GM18505 (cell line): Measurements from ENCODE around the gene SYT8.
"Not testable (repeated sequence)": the region's sequence is repeated elsewhere in the genome, so short reads cannot be mapped to it uniquely, and the experiment has no call there.

Experiments
- ATAC-seq: cut with Tn5 transposase; IDR thresholded peaks from one replicate; pipeline ENCODE4 v1.9.1; 2021; ENCODE audit not compliant: unreplicated experiment
- POLR2A ChIP-seq: IDR thresholded peaks from 4 replicates; pipeline ENCODE4 v1.6.1; 2011; ENCODE audit warnings: borderline replicate concordance; ENCODE audit not compliant: insufficient read depth, insufficient read length; ENCODE audit errors: extremely low read depth

SYT8 gene, protein sequence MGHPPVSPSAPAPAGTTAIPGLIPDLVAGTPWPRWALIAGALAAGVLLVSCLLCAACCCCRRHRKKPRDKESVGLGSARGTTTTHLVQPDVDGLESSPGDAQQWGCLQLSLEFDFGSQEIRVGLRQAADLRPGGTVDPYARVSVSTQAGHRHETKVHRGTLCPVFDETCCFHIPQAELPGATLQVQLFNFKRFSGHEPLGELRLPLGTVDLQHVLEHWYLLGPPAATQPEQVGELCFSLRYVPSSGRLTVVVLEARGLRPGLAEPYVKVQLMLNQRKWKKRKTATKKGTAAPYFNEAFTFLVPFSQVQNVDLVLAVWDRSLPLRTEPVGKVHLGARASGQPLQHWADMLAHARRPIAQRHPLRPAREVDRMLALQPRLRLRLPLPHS

GRCh38 chr11:1834779-1835670, at the start of gene SYT8:
Gene SYT8 (plus strand): TSS chr11:1834990. CDS start chr11:1835106, 116 bp downstream.
- no peak for TF ChIP-seq POLR2A
- ATAC-seq = no peak

GRCh38 chr11:1785749-1786413, 48.9 kb upstream of the SYT8 start:
- TF ChIP-seq POLR2A = no peak
- ATAC-seq = no peak

DNA sequence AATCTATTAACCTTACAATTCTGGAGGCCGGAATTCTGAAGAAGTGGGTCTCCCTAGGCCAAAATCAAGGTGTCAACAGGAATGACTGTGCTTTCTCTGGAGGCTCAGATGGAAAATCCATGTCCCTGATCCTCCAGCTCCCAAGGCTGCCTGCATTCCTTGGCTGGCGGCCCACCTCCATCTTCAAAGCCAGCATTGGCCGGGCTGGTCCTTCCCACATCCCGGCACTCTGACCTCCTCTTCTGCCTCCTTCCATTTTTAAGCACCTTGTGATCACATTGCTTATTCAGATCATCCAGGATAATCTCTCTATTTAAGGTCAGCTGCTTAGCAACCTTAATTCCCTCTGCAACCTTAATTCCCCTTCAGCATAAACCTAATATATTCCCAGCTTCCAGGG, 48.3 kb upstream of the SYT8 start:
- no peak for ATAC-seq
- TF ChIP-seq POLR2A = no peak

DNA sequence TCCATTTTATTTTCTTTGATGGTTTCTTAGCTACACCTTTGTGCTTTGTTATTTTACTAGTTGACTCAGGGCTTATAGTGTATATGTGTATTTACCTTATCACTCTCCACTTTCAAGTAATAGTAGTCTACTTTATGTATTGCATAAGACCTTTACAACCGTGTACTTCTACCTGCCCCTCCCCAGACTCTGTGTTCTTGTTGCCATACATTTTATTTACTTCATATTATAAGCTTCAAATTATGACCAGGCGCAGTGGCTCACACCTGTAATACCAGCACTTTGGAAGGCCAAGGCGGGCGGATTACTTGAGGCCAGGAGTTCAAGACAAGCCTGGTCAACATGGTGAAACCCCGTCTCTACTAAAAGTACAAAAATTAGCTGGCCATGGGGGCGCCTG, 42.9 kb upstream of the SYT8 start:
- no peak for TF ChIP-seq POLR2A

GRCh38 chr11:1792461-1792860, 42.3 kb upstream of the SYT8 start:
- no peak for TF ChIP-seq POLR2A
- no peak for ATAC-seq

More for the DNA sequence above, 42.9 kb upstream of the SYT8 start:
- no peak for ATAC-seq

- no peak for TF ChIP-seq POLR2A
- ATAC-seq = no peak
These were observed 41.7 kb upstream of the SYT8 start for GRCh38 chr11:1793081-1793480.

- no peak for ATAC-seq
- TF ChIP-seq POLR2A = no peak
These were observed 38.3 kb upstream of the SYT8 start for GRCh38 chr11:1796413-1797011.

GRCh38 chr11:1797391-1798125, 37.2 kb upstream of the SYT8 start:
- no peak for TF ChIP-seq POLR2A
- ATAC-seq = no peak

DNA sequence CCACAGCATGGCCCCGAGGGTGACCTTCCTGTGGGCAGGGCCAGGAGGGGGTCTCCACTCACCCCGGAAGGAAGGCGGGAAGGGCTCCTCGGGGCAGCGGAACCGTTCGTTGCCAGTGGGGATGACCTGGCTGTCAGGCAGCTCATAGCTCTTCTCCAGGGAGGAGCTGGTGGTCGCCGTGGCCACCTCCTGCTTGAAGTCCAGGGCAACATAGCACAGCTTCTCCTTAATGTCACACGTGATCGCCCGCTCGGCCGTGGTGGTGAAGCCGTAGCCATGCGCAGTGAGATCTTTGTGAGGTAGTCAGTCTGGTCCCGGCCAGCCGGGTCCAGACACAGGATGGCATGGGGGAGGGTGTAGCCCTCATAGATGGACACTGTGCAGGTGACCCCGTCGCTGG, 31.5 kb upstream of the SYT8 start:
- no peak for TF ChIP-seq POLR2A
- ATAC-seq = no peak

GRCh38 chr11:1803835-1804519, 30.8 kb upstream of the SYT8 start:
- not testable (repeated sequence) for ATAC-seq

DNA sequence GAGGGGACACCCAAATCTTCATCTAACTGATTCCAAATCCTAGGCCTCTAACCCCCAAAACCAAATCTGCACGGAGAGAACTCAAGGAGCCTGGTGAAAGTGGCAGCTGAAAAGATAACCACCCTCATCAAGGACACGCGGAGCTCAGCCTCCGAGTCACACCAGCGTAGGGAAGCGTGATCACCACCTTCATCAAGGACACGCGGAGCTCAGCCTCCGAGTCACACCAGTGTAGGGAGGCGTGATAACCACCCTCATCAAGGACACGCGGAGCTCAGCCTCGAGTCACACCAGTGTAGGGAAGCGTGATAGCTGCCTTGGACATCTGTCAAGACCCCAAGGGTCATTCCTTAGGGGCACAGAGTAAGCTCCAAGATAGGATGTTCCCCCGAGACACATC, 29.3 kb upstream of the SYT8 start:
- no peak for ATAC-seq
- no peak for TF ChIP-seq POLR2A
